Fibroblast of villous mesenchyme (primary cell): ENCODE data around the gene CBX8. TPM values are rescaled to one million over a fixed set of nuclear protein-coding genes. Genes with fewer than 3 reads are reported as not detected.

Experiments used
- DNase-seq: peaks from one replicate; pipeline ENCODE4 v3.0.0-alpha.2; 2010; ENCODE audit warnings: low read depth
- H3K4me3 ChIP-seq: 2 replicates; pipeline ENCODE4 v1.5.1; 2011; ENCODE audit warnings: low read depth, mild to moderate bottlenecking, low read length
- total RNA-seq: library from RNA; depleted of rRNA; stranded (reverse); fragments of >200 nt; gene quantifications from 2 replicates; pipeline ENCODE4 v1.2.3, GENCODE V29; 2012
- TF ChIP-seq, protein P1 (sequence below): IDR thresholded peaks from 2 replicates; pipeline ENCODE4 v1.5.1; 2012; ENCODE audit warnings: low read depth, mild to moderate bottlenecking, low read length; ENCODE audit not compliant: insufficient read depth

The CBX8 gene
- total RNA-seq, 1 donor: 4.7 TPM

DNA sequence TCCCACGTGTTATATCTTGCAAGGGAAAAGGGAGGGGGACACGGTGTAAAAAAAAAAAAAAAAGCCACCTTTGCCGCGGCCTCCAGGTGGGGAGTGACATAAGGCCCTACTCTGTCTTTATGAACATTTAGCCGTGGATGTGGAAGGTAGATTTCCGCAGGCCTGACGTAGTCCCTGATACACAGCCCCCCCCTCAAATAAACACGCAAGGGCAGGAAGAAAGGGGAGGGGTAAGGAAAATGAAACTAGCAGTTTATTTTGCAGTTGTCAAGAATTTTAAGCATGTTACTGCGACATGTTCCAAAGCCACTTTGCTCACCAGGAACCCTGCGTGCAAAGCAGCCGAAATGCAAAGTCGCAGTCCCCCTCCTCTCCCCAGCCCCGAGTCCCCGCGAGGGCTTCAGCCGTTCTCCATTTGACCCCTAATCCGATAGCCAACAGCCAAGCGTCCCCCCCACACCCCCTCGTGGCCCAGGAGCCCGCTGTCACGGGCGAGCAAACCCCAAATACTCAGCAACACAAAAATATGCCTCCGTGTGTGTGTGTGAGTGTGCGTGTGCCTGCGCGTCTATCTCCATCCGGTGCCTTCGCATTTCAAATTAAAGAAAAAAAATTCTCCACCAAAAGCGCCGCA lies 41.1 kb upstream of the CBX8 start:
- DNase-seq: peak; percentile 48
- TF ChIP-seq, protein P1, sequence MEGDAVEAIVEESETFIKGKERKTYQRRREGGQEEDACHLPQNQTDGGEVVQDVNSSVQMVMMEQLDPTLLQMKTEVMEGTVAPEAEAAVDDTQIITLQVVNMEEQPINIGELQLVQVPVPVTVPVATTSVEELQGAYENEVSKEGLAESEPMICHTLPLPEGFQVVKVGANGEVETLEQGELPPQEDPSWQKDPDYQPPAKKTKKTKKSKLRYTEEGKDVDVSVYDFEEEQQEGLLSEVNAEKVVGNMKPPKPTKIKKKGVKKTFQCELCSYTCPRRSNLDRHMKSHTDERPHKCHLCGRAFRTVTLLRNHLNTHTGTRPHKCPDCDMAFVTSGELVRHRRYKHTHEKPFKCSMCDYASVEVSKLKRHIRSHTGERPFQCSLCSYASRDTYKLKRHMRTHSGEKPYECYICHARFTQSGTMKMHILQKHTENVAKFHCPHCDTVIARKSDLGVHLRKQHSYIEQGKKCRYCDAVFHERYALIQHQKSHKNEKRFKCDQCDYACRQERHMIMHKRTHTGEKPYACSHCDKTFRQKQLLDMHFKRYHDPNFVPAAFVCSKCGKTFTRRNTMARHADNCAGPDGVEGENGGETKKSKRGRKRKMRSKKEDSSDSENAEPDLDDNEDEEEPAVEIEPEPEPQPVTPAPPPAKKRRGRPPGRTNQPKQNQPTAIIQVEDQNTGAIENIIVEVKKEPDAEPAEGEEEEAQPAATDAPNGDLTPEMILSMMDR: no peak

DNA sequence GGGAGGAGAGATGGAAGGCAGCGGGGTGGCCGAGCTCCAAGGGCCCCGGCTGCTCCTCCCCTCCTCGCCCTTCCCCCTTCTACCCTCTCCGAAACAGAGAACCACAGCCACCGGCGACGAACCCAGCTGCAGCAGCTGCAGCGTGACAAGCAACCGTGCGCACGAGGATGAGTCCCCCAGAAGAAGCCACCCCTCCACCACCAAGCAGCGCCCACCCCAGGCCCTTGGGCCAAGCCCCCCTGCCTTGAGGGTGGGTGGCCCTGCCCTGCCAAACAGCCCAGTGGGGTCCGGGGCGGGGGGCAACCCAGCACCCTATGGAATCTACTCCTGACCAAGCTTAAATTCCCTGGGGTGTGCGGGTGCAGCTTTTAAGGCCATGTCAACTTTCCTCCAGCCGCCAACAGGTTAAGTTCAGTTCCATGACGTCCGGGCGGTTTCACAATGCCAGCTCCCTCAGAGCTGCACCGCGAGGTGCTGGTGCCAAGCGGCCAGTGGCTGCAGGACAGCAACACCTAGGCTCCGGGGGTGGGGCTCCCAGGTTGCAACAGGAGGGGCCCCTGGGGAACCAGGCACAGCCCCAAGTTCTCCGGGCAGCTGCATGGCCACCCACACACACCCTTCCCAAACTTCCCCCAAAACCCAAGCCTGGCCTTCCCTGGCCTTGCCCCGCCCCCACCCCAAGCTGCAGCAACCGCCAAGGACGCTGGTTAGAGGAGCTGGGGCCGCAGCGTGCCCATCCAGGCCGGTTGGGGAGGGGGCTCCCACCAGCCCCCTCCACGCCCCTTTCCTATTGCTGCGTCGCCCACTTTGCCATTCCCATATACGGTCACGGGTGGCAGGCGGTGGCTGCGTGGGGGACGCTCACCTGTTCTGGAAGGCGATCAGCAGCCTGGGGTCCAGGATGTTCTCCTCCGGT lies 40.4 kb upstream of the CBX8 start:
- H3K4me3 ChIP-seq: peak overlapping the region; percentile 85
- TF ChIP-seq, protein P1: peak; percentile 9
- DNase-seq: peak; percentile 86

More for the DNA sequence above, 41.1 kb upstream of the CBX8 start:
- peak overlapping the region; percentile 85 for H3K4me3 ChIP-seq

DNA sequence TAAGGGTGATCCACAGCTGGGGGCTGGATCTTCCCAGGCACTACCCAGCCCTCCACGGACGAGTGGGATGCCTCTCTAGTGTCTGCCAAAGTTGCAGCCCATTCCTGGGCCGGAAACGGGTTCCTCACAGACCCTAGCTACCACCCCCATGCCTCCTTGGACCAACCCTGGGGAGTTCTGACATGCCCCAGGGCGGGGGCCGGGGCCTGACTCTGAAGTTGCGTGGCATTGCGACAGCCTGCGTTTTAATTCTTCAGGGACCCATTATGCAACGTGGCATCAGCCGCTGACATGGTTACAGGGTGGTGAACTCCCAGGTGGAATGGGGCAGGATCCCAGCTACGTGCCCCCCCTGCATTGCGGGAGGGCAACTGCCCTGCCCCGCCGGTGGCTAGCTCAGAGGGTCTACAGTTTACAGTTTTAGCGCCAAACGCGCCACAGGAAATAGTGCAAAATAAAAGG lies 39.7 kb upstream of the CBX8 start:
- DNase-seq: peak; percentile 68
- TF ChIP-seq, protein P1: no peak
- peak overlapping the region; percentile 85 for H3K4me3 ChIP-seq

DNA sequence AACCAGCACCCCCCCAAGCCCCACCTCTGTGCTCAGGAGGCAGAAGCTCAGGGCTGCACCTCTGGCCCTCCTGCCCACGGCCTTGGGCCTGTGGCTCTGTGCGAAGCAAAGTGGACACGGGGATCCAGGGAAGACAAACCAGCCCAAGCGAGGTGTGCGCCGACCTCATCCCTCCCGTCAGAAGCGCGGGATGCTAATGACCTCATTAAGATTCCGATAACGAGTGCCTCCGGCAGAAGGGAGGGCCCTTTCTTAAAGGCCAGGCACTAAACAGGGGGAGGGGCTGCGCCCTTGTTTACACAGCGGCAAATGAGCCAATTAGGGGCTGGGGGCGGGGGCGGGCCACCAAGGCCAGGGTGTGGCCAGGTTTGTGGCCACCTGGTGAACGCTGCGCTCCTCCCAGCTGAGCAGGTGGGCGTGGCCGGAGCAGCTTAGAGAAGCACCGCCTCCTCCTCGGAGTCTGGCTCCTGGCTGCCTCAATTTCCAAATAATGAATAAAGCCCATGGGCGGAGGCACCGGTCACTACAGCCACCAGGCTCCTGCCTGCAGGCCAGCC lies 39.2 kb upstream of the CBX8 start:
- no peak for DNase-seq
- TF ChIP-seq, protein P1: no peak
- peak overlapping the region; percentile 85 for H3K4me3 ChIP-seq

DNA sequence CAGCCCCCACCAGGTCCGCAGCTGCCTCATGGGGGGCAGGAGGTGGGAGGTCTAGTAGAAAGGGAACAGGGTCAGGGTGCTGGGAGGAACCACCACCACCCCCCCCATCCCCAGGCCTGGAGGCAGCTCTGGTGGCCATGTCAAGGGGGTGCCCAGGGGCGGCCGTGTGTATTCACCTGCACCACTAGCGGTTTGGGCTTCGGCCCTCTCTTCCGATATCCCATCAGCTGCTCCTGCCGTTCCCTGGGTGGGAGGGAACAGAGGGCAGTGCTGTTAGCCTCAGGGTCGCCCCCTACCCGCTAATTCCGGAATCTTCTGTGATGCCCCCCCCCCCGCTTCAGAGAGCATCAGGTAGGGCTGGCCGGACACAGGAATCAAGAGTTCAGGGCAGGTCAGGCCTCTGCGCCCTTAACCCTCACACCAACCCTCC lies 38.6 kb upstream of the CBX8 start:
- no peak for DNase-seq
- TF ChIP-seq, protein P1: no peak
- H3K4me3 ChIP-seq: no peak overlapping the region

DNA sequence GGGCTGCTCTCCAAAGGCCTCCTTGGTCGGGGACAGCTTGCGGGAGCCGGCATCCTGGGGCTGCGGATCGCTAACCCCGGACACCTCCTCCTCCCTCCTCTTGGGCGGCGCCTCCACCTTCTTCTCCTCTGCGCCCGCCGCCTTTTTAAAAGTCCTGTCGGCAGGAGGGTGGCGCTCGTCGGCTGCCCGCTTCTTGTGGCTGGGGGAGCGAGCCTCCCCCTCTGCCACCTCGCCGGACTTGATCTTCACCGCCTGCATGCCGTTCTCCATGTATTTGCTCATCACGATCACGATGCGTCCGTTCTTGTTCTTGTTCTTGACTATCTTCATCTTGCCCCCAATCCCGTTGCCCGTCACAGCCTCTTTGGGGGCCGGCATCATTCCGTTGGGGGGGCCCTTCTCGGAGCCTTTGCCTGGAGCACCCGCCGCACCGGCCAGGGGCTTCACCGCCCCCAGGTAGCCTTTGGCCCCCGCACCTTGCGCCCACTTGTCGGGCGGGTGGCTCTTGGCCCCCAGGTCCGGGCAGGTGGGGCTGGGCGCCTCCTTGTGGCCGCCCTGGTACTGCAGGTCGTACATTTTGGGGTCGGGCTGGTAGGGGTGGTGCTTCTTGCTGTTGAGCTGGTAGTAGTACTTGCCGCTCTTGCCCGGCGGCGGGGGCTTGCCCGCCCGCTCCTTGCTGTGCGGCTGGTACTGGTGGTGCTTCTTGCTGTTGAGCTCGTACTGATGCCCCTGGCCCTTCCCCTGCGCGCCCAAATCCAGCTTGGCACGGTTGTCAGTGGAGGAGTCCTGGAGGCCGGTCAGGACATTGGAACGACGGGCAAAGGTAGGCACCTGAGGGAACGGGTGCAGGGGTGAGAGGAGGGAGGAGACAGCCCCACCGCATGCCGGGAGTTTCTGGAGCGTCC lies 37.9 kb upstream of the CBX8 start:
- TF ChIP-seq, protein P1: peak; percentile 66
- no peak overlapping the region for H3K4me3 ChIP-seq
- DNase-seq: no peak
